Measurements from ENCODE around the gene AHNAK.

Gene AHNAK

GRCh38 chr11:62493801-62494200, 52.8 kb downstream of the AHNAK start:
- no peak for DNase-seq

DNA sequence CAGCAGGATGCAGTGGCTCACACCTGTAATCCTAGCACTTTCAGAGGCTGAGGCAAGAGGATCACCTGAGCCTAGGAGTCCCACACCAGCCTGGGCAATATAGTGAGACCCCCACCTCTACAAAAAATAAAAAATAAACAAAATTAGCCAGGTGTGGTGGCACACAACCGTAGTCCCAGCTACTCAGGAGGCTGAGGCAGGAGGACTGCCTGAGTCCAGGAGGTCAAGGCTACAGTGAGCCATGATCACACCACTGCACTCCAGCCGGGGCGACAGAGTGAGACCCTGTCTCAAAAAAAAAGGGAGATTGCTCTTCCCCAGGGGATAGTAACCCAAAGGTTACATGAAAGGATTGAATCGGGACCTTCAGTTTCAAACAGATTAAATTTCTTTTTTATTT, 54.0 kb downstream of the AHNAK start:
- no peak for DNase-seq

DNA sequence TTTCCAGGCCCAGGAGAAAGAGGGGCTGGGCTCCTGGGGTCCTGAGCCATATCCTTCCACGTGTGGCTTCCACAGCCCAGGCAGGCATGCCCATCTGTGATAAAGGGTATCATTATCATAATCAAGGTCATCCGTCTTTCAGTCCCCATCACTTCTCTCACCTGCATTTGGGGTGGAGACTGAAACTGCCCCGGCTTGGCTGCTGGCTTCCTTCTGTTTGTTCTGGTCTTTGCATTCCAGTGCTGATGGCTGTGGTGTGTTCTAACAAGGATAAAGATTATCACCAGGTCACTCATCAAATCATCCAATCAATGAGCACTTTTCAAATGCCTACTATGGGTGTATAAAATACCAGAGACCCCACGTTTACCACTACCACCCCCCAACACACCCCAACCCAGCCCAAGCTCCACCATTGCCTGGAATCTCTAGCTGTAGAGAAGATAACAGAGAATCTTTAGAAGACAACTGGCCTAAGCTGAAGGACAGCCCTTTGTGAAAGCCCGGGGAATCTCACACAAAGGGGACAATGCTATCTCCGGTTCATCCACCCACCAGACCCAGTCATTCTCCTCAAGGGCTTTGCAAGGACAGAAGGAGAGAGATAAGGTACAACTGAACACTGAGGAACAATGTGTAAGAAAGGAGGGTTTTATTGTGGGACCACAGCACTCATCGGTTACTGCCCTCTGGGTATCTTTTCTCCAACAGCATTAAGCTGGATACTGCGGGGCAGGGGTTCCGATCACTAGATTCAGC, 54.9 kb downstream of the AHNAK start:
- DNase-seq: no peak

DNA sequence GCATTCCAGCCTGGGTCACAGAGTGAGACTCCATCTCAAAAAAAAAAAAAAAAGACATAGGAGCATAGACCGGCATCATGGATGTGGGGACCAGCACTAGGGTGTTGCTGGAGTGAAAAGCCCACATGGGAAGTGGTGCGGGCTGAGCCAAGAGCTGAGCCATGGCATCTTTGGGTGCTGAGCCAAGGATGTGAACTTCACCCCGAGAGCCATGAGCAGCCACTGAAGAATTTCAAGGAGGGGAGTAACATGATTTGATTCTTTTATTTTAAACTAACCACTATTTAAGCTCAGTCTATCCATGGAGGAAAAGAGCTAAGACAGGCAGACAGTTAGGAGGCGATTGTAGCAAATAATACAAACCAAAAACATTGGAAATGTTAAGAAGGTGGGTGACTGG, 57.4 kb downstream of the AHNAK start:
- DNase-seq: no peak

GRCh38 chr11:62487738-62488551, 58.7 kb downstream of the AHNAK start:
- no peak for DNase-seq

- DNase-seq: no peak
Measured at GRCh38 chr11:62487136-62487535, 59.5 kb downstream of the AHNAK start.

DNA sequence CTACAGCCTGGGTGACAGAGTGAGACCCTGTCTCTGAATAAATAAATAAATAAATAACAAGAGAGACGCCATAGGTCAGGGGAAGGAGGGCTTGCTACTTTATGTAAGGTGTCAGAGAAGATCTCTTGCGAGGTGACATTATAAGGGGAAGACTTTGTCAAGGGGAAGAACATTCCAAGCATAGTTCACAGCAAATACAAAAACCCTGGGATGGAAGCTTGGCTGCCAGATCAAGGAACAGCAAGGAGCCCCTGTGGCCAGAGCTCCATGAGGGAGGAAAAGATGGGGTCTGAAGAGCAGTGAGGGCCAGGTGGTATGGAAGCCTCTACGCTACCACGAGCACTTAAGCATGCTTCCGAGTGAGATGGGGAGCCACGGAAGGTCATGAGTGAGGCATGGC, 62.3 kb downstream of the AHNAK start:
- no peak for DNase-seq

DNA sequence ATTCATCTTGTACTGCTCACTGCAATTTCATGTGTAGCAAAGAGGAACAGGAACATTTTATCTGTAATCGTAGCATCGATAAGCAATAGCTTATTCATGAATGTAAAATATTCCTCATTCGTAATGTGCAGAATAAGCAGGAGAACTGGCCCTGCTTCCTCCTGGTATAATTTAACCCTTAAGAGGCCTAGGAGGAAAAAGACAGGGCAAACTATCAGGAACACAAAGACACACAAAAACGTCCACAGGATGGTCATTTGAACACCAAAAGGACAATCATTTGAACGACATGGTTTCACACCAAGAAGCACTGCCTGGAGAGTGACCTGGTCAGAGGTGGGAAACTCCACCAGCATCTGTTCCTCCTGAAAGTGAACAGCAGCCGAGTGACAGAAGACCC, 63.9 kb downstream of the AHNAK start:
- DNase-seq: no peak

DNA sequence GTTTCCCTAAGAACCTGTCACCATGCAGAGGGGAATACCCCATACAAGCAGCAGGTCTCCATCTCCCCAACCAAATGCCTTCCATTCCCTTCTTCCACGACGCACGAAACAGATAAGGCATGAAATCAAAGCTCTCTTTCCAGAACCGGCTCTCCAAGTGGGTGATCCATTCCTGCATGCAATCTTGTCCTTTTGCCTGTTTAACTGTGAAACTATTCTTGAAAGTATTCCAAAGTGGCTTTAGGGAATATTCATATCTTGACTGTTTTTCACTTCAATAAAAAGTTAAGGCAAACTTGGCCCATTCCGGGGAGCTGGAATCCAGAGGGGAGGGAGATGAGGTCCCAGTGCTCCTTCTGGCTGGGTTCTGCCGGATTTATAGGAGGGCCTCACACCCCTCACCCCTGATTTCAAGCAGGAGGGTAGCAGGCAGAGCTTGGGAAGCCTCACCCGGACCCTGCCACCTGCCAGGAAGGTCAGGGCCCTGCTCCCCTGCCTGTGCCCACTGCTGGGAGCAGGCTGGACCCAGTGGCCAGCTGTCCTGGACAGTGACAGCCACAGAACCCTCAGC, 66.9 kb downstream of the AHNAK start:
- no peak for DNase-seq

DNA sequence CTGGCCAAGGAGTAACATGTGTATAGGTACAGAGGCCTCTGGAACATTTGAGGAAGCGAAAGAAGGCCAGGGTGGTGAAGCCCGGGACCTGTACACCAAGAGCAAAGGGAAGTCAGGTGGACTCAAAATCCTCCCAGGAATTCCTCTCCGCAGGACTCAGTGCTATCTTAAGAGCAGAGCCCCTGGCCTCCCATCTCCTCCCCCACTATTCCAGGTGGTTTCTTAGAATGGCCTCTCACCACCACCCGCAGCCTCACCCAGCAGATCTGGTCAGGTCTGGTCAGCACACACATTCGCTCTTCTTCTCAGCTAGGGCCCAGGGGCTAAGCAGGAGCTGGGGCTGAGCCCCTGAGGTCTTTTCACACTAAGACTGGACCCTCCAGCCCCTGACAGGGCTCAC, 68.7 kb downstream of the AHNAK start:
- no peak for DNase-seq

- no peak for DNase-seq
Measured at GRCh38 chr11:62472063-62472884, 74.3 kb downstream of the AHNAK start.

DNA sequence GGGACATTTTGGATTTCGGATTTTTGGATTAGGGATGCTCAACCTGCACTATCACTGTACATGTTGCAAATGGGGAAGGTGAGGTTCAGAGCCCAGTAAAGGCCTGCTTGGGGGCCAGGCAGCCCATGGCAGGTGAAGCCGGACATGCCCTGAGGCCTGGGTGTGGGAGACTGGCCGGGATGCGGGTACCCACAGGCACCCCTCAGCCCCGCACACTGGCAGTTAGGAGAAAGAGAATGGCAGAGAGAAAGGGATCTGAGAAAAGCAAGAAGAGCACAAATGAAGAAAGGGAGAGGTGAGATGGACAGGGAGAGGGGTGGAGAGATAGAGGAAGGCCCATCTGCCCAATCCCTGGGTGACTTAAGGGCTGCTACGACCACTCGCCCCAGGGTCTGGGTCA, 75.0 kb downstream of the AHNAK start:
- no peak for DNase-seq

DNA sequence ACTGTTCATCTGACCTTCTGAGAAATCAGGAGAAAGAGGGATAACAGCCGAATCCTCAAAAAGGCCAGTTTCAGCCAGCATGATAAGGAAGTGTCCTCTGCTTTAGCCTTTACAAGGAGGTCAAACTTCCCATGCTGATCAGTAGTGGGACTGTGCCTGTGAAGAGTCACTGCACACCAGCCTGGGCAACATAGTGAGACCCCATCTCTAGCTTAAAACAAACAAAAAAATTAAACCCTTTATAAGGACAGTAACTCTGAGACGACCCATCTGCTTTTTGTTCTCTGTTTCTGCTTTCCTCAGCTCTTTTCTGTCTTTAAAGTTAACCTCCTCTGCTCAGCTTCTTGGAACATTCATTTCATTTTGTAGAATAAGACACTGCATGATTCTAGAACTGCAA, 78.0 kb downstream of the AHNAK start:
- DNase-seq: no peak

GRCh38 chr11:62466444-62466843, 80.2 kb downstream of the AHNAK start:
- DNase-seq: no peak

DNA sequence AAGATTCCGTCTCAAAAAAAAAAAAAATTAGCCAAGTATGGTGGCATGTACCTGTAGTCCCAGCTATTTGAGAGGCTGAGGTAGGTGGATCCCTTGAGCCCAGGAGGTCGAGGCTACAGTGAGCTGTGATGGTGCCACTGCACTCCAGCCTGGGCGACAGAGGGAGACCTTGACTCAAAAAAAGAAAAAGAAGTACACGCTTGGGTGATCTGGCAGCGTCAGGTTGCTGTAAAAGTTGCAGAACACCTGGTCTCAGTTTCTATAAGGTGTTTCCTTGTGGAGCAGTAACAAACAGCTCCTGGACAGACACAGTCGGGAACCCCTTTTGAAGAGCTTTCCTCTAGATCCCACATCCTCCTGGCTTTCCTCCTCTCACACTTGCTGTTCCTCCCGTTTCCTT, 82.0 kb downstream of the AHNAK start:
- DNase-seq: no peak

GRCh38 chr11:62463121-62463542, 83.5 kb downstream of the AHNAK start:
- no peak for DNase-seq

DNA sequence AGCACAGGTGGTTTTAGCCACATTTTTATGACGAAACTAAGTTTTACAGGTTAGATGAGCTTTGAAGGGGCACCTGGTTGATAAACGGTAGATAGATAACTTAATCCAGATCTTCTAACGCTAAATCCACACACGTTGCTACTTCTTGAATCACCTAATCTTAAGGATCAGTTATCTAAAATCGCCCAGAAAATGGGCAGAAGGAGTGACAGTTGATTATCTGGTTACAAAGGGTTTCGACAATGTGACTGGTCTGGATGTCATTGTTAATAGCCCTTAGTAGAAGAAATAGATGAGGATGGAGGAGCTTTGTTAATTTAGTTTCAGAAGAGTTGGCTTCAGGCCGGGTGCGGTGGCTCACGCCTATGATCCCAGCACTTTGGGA, 84.1 kb downstream of the AHNAK start:
- no peak for DNase-seq

GRCh38 chr11:62461740-62462507, 84.7 kb downstream of the AHNAK start:
- no peak for DNase-seq

- no peak for DNase-seq
Measured at GRCh38 chr11:62459080-62459479, 87.5 kb downstream of the AHNAK start.

DNA sequence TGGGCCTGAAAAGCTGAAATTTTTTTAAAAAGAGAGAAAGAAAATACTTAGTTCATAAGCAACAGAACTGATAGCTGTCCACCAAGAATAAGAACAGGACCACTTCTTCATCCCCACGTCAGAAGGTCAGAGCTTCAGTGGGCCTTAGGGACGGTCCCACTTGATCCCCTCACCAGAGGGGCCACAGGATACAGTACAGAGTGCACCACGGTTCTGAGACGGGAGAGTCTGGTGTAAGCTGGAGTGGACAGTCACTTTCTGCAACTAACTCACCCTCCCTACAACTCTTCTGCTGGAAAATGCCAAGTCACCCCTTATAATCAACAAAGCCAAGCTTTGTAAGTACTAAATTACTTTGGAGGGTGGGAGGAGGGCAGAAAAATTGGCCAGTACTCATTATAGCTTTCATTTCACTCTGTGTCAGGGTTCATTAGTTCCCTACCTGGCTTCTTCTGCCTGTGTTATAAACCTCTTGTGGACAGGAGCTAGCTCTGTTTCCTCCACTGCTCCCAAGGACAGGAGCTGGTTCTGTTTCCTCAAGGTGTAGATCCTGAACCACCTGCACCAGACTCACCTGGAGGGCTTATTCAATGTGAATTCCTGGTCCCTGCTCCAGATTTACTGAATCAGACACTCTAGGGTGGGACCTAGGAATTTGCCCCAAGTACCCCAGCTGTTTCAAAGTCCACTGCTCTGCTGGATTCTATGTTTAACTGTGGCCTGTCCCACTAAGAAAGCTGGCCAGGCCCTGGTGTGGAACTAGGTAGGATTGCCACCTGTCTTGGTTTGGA, 88.2 kb downstream of the AHNAK start:
- no peak for DNase-seq

- DNase-seq: no peak
Measured at GRCh38 chr11:62457478-62457877, 89.1 kb downstream of the AHNAK start.

DNA sequence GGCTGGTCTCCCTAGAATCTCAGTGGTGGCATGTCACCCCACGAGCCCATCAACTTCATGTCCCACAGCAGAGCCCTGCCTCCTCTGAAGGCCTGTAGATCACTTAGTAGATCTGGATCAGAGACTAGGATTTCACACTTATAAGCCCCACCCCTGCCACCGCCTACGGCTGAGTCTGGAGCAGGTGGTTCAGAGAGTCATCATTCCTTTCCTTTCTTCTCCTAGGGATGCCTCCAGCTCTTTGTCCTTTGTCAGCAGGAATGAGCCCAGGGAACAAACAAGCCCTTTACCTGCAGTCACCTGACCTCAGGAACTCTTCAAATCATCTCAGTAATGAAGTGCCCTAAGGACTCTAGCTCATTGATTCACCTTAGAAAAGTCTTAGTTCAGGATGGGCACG, 90.0 kb downstream of the AHNAK start:
- DNase-seq: no peak
